Ramos (cell line): ENCODE measurements around the gene DAPK2.

Source experiments
- in situ Hi-C: fragments of 300-500 bp; cut with MboI; formaldehyde crosslinking; loops from one replicate; pipeline ENCODE4 v1.14.3; 2022; ENCODE audit warnings: low sequenced_read_pairs; ENCODE audit not compliant: unreplicated experiment

DAPK2 gene

DNA sequence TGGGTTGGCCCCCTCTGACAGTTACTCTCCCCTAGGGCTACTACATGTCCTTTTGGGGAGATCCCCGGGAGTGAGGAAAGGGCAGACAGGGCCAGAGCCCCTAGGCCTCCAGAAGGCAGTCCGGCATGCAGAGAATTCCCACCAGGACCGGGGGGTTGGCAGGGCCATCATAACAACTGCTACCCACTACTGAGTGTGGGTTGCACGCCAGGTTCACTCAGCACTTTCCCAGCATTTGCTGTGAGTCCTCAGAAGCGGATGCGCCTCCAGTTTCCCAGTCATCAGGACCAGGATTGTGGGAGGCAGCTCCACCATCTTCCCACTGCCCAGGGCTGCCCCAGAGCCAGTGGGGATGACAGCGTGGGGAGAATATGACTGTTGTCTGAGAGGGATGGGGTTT, 161.3 kb downstream of the DAPK2 start:
- in situ Hi-C loops: loop anchor here (10.0 to 25.0 kb wide), 2 partner anchors 120 to 423 kb away; no protein-coding TSS in a partner anchor

DNA sequence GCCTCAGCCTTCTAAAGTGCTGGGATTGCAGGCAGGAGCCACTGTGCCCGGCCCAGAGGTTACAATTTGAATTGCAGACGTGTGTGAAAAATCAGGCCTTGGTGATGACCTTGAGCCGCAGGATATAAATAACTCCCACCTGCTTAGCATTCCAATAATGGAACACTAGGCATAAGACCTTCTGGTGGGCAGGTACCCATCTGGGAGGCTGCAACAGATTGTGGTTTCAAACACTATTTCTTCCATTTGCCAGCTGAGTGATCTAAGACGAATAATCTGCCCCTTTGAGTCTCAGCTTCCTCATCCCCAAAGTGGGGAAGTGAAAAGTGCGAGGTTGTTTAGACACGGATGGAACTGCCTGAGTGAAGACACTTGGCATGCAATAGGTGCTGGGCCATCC, 164.9 kb downstream of the DAPK2 start:
- in situ Hi-C loops: loop anchor here (10.0 to 25.0 kb wide), 2 partner anchors 117 to 419 kb away; no protein-coding TSS in a partner anchor

DNA sequence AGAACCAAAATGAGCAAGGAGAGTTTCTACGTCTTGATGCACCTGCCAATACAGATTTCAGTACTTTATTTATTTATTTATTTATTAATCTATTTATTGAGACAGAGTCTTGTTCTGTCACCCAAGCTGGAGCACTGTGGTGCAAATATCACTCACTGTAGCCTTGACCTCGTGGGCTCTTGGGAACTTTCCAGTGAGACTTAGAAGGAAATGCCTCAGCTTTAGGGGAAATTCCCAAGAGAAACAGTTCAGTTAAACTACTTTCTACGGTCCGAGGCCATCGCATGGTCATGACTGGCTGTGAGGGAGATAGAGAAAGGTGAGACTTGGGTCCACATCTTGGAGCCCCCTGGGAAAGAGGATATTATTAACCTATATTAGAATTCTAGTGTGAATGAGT, 165.5 kb downstream of the DAPK2 start:
- in situ Hi-C loops: loop anchor here (10.0 to 25.0 kb wide), 2 partner anchors 116 to 418 kb away; no protein-coding TSS in a partner anchor

DNA sequence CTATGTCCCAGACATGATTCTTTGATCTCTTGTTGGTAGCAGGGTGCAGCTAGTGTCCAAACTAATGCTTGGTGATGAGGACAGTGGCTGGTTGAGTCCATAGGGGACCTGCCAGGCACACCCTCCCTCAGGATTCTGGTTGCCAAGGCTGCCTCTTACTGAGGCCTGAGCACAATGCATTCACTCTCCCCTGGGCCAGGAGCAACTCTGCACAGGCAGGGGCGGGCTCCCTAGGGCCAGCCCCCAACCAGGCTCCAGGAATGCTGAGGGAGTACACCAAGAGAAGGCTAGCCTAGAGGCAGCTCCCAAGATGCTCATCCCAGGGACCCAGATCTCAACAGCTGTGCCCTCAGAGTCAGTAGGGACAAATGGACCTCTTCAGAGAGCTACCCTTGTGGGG, 166.3 kb downstream of the DAPK2 start:
- in situ Hi-C loops: loop anchor here (10.0 to 25.0 kb wide), 2 partner anchors 115 to 418 kb away; no protein-coding TSS in a partner anchor

DNA sequence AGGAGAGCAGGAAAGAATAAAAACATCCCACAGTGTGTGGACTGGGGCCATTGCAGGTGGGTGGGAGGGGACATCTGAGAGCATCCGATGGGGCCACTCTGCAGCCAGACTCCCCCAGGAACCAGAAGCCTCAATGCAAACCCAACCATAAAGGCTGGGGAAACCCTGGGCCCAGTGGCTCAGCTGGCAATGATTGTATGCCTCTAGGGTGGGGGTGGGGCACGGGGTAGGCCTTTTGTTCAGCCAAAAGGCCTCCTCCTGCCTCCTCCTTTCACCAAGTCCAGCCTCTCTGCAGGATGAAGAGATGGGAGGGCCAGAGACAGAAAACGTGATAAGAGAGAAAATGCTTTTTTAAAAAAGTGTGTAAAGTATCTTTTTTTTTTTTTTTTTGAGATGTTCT, 167.1 kb downstream of the DAPK2 start:
- in situ Hi-C loops: loop anchor here (25.0 kb wide), 1 partner anchor 417 kb away; no protein-coding TSS in a partner anchor

DNA sequence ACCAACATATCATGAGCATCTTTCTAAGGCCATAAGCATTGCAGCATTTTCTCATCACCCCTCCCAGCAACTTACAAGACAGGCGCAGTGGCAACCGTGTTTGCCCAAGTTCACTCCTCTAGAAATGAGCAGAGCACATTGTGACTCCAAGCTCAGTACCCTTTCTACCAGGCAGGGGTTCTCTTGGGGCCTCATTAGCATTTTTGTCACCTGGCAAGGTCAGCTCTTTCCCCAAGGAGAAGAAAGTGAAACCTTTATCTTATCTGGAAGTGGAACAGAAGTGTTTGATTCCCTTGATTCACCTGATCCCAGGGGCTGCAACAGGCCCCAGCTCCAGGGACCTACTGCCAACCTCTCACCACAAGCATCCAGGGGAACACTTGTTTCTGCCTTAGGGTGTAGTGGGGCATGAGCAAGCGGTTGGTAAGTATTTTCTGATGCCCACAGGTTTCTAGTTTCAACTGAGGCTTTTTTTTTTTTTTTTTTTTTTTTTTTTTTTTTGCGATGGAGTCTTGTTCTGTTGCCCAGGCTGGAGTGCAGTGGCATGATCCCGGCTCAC, 168.5 kb downstream of the DAPK2 start:
- in situ Hi-C loops: loop anchor here (25.0 kb wide), 1 partner anchor 415 kb away; no protein-coding TSS in a partner anchor

DNA sequence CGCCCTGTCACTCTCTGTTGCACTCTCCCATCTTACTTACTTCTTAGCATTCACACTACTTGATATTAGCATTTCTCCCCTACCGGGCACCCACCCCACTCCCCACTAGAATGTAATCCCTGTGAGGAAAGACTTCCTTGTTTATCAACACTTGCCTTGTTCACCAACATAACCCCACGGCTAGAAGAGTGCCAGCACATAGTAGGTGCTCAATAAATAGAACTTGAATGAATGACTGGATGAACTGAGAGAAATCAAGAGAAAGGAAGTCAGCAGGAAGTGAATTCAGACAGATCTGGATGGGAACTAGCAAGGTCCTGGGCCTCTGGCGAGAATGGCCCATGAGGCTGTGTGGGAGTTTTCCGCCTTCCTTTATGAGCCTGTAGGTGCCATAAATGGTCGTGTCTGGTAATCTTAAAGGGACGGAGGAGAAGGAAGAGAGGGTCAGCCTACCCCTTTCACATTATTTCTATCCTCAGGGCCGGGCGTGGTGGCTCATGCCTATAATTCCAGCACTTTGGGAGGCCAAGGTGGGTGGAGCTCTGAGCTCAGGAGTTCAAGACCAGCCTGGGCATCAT, 170.1 kb downstream of the DAPK2 start:
- in situ Hi-C loops: loop anchor here (25.0 kb wide), 1 partner anchor 414 kb away; no protein-coding TSS in a partner anchor

DNA sequence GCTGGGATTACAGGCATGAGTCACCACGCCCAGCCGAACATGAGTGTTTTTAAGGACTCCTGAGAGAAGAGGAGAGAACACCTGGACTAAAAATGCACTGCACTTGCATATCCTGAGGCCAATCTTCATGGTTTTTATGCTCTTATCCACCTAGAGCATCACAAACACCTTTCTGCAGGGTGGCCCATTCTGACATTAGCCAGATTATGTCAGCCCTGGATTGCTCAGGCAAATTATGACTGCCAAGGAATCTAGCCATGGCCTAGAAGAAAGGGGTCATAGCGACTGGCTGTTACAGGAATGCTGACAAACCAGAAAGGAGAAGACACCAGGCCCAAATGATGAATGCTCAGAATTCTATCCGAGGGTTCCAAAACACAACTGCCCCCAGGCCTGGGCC, 171.7 kb downstream of the DAPK2 start:
- in situ Hi-C loops: loop anchor here (25.0 kb wide), 1 partner anchor 412 kb away; no protein-coding TSS in a partner anchor

DNA sequence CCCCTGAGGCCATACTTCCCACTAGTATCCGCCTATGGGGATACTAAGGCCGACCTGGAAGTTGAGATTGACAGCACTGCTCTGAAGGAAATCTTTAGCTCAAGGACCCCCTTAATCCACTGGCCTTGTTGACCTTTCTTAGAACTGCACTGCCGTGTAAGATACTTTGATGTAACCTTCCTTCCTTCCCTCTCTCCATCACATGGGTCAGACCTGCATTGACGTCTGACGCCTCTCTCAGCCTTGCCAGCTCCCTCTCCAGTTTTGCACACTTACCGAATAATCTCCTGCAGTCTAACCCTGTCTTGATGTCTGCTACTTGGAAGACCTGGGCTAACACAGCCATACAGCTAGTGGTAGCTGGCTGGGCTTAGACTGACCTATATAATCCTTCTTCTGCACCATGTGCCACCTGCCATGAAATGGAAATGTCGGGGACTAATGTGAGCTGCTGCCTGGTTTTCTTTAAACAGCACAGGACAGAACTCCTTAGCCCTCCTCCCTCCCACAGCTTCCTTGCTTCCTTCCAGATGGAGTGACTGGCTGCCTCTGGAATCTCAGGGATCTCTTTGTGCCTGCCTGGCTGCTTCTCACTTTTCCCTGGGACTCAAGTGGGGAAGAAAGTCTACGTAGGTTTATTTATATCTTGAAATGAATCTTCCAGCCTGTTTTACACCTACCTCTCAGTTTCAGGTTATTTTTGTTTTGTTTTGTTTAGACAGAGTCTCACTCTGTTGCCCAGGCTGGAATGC, 173.3 kb downstream of the DAPK2 start:
- in situ Hi-C loops: no loop called here

DNA sequence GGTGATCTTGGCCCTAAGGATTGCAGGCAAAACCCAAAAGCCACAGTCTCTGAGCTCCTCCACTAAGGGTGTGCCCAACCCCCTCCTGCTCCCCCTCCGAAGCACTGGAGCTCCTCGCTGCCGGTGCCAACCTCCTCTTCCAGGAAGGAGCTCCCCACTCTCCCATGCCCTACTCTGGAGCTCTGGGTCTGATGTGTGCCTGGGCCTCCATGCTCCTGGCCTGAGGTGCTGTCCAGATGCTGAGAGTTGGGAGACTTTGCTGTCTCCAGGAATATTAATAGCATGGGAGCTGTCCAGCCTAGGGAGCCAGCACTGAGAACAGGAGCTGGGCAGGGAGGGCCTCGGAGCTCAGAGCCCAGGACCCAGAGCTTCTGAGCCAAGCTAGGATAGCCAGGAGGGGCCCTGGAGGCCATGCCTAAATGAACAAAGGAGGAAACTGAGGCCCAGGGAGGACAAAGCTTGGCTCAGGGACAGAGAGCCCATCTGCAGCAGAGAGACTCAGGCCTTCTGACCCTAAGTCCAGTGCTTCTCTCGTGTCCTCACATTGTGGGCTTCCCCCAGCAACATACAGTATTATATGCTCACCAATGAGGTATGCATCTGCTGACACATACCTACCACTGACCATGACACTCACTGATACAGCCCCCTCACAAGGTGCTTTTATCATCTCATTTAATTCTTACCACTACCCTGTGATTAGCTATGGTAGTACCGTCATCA, 175.6 kb downstream of the DAPK2 start:
- in situ Hi-C loops: no loop called here

DNA sequence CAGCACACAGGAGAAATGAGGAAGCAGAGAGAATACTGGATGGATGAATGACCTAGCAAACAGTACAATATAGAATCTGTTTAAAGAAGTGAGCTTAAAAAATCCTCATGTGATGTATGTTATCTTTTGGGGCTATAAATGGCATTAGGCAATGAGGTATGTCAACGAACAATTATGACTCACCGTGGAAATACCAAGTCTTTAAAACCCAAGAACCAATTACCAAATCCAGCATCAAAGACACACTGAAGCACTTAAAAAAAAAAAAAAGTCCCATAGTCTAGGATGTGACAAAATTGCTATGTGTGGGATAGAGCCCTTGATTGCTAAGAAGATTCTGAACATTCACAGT, 176.3 kb downstream of the DAPK2 start:
- in situ Hi-C loops: no loop called here

DNA sequence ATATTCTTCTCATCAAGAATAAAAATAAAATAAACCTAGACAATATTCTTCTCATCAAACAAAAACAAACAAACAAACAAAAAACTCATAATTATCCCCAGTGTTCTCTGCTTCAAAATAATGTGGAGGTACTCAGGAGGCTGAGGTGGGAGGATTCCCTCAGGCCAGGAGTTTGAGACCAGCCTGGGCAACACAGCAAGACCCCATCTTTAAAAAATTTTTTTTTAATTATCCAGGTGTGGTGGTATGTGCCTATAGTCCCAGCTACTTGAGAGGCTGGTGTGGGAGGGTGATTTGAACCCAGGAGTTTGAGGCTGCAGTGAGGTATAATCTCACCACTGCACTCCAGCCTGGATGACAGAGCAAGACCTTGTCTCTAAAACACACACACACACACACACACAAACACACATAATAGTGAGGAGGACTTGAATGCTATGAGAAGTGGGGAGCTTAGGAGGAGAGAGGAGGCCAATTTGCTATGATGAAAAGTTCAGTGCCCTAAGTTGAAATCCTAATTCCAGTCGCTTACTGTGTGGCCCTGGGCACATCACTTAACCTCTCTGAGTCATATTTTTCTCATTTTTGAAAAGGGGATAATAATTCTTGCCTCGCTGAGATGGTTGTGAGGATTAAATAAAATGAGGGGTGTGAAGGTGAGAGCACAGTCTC, 176.8 kb downstream of the DAPK2 start:
- in situ Hi-C loops: no loop called here

DNA sequence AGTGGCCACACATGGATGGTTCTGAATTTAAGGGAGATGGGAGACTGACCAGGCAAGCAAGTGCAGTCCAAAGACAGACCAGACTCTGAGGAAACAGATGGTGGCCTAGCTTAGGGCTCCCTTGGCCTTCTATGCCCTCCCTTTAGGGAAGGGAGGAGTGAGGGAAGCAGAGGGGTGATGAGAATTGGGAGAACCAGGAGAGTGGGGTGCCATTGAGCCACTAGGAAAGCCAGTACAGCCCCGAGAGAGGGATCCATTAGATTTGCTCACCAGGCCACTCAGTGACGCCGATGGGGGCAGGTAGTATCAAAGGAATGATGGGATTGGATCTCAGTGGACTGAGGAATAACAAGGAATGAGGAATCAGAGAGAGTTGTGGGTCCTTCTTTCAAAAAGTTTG, 182.1 kb downstream of the DAPK2 start:
- in situ Hi-C loops: no loop called here

DNA sequence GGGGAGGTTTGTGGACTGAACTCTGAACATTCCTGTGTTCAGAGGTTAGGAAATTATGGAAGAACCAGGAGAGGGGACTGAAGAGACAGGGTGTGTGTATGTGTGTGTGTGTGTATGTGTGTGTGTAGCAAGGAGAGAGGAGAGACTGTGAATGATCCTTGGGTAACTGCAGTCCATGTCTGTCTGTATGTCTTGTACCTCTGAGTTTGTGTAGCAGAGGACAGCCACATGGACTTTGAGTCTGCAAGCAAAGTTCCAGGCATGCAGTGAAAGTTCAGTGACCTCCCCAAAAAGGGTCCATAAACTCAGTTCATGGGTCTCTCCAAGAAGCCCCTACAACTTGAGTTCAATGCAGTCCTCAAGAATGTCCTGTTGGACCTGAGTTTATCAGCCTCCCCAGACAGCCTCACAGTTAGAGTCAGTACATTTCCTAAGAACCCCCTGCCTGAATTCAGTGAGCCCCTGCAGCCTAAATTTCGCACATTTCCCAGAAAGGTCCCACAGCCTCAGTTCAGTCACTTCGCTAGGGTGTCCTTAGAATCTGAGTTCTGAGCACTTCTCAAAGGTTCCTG, 184.3 kb downstream of the DAPK2 start:
- in situ Hi-C loops: no loop called here

DNA sequence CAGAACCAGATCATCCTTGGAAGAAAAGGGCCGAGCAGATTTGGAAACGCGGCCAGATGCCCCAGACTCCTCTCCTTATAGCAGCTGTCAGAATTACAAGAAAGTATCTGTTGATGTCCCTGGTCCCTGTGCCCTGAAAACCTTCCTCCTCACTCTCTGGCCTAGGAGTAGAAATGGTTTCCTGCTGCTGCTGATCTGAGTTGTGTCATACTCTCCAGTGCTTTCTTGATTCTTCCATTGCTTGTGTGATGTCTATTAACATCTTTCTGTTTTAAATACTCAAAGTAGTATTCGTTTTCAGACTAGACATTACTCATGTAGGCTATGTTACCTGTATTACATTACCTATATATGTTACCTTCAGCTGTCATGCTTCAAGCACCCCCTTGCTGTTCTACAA, 185.7 kb downstream of the DAPK2 start:
- in situ Hi-C loops: no loop called here

DNA sequence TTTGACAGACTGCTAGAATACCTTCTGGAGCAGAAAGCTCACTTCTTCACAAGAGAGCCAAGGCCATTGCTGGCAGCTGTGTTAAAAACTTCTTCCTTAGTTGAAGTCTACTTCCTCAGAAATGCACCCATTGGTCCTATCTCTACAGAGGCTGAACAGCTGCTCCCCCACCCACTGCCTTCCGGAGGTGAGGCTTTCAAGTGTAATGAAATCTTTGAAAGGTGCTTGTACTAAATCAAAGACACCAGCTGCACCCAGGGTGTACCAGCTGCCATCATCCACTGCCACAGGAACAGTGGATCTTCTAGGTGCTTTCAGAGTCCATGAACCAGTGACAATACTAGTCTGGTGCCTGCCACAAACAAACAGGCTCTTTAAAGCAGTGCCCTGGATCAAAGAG, 186.1 kb downstream of the DAPK2 start:
- in situ Hi-C loops: no loop called here

DNA sequence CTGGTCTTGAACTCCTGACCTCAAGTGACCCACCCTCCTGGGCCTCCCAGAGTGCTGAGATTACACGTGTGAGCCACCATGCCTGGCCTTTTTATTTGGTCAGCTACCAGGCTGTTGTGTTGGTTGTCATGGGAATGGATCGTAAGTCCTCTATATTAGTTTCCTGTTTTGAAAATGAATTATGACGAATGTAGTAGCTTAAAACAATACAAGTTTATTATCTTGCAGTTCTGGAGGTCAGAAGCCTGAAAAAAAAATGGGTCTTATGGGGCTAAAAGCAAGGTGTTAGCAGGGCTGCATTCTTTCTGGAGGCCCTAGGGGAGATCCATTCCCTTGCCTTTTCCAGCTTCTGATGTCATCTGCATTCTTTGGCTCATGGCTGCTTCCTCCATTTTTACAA, 187.4 kb downstream of the DAPK2 start:
- in situ Hi-C loops: no loop called here

DNA sequence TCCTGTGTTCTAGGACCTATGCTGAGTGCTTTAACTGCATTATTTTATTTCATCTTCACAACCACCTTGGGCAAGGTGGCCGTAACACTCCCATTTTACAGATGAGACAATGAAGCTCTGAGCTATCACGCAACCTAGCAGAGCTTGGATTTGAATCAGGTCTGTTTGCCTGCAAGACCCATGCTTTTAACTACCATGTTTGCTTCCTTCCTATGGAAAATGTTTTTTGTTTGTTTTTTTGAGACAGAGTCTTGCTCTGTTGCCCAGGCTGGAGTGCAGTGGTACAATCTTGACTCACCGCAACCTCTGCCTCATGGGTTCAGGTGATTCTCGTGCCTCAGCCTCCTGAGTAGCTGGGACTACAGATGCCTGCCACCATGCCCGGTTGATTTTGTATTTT, 187.8 kb downstream of the DAPK2 start:
- in situ Hi-C loops: no loop called here

DNA sequence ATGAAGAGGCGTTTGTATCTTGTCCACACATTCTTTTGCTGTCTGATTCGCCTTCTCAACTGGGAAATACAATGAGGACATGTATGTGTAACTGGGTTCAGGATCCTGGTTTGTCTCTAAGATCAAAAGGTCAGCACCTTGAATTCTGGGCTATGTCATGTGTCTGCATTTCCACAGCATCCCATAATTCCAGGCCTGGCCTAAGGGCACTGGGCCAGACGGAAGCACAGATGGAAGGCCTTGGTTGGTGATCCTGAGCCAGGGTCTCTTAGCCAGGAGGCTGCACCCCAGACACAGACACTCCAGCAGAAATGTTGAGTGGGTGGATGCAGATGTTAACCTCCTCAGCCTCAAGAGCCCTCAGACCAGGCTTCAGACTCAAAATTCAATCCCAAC, 188.8 kb downstream of the DAPK2 start:
- in situ Hi-C loops: no loop called here
